ENCODE data around the gene LUM. TPM values are rescaled to one million over a fixed set of nuclear protein-coding genes. Genes with fewer than 3 reads are reported as not detected.

Gene LUM
- total RNA-seq, 1 donor from 2014 or later = not detected

GRCh38 chr12:91123236-91123916, 12.1 kb upstream of the LUM start:
- DNase-seq (no peak), ATAC-seq (ENCODE audit: low read depth) (no peak)
- H3K27ac Mint-ChIP-seq = no peak overlapping the region
- no peak overlapping the region for H3K4me3 Mint-ChIP-seq
- no peaks in the 10 kb centered on the region for H3K4me1 Mint-ChIP-seq
- POLR2A ChIA-PET = no interaction called here
- intact Hi-C loops (cut with micrococcal nuclease) = no loop called here
- no peaks in the 10 kb centered on the region for H3K27me3 Mint-ChIP-seq
- CTCF ChIA-PET = no interaction called here
- no peak for TF ChIP-seq CTCF (IDR thresholded peaks at IDR 0.05)
- no peaks in the 10 kb centered on the region for H3K36me3 Mint-ChIP-seq (ENCODE audit: low read depth)
- H3K9me3 Mint-ChIP-seq = peaks cover 3% of the 10 kb centered on the region

DNA sequence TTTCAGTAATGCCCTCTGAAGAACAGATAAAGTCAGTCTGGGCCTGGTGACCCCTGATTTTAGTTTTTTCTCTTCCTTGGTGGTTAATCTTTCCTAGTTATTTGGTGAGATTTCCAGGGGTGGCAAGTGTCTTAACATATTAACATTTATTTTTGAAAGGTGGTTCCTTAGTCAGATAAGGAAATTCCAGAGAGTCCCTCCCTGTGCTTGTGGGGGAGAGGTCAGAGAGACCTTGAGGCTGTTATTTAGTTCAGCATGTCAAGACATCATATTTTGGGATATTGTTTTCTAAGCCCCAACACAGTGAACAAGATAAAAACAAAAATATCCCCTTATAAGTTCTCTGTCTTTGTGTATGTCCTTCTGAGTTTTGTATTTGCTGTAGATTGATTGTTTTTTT, 9.5 kb upstream of the LUM start:
- H3K4me3 Mint-ChIP-seq = no peak overlapping the region
- no peaks in the 10 kb centered on the region for H3K4me1 Mint-ChIP-seq
- TF ChIP-seq CTCF (IDR thresholded peaks at IDR 0.05) = no peak
- no peaks in the 10 kb centered on the region for H3K36me3 Mint-ChIP-seq (ENCODE audit: low read depth)
- ChIA-PET CTCF (no interaction called here), POLR2A (no interaction called here)
- no peak overlapping the region for H3K27ac Mint-ChIP-seq
- no peak for ATAC-seq (ENCODE audit: low read depth)
- intact Hi-C loops (cut with micrococcal nuclease) = no loop called here
- H3K9me3 Mint-ChIP-seq = peaks cover 3% of the 10 kb centered on the region
- no peak for DNase-seq
- no peaks in the 10 kb centered on the region for H3K27me3 Mint-ChIP-seq

GRCh38 chr12:91119089-91119488, 7.8 kb upstream of the LUM start:
- Mint-ChIP-seq H3K27ac (no peak overlapping the region), H3K4me3 (no peak overlapping the region), H3K9me3 (no peaks in the 10 kb centered on the region), H3K27me3 (no peaks in the 10 kb centered on the region), H3K4me1 (no peaks in the 10 kb centered on the region), H3K36me3 (ENCODE audit: low read depth) (no peaks in the 10 kb centered on the region)
- DNase-seq (no peak), ATAC-seq (ENCODE audit: low read depth) (no peak)
- ChIA-PET CTCF (interaction anchor here (0.6 kb wide), 1 partner anchor 19 kb away, joined by 5 read pairs; no protein-coding TSS in a partner anchor), POLR2A (no interaction called here)
- intact Hi-C loops (cut with micrococcal nuclease) = no loop called here
- TF ChIP-seq CTCF (IDR thresholded peaks at IDR 0.05) = no peak

GRCh38 chr12:91113621-91114020, 2.3 kb upstream of the LUM start:
- TF ChIP-seq CTCF (IDR thresholded peaks at IDR 0.05) = no peak

GRCh38 chr12:91110311-91110924, 876 bp downstream of the LUM start:
- intact Hi-C loops (cut with micrococcal nuclease) = no loop called here
- Mint-ChIP-seq H3K27ac (no peak overlapping the region), H3K27me3 (no peaks in the 10 kb centered on the region), H3K4me1 (no peaks in the 10 kb centered on the region), H3K36me3 (ENCODE audit: low read depth) (no peaks in the 10 kb centered on the region), H3K4me3 (no peak overlapping the region), H3K9me3 (no peaks in the 10 kb centered on the region)
- POLR2A ChIA-PET = no interaction called here
- ATAC-seq (ENCODE audit: low read depth) (no peak), DNase-seq (no peak)
- CTCF ChIA-PET = no interaction called here
- no peak for TF ChIP-seq CTCF (IDR thresholded peaks at IDR 0.05)

More at GRCh38 chr12:91113621-91114020, 2.3 kb upstream of the LUM start:
- Mint-ChIP-seq H3K9me3 (no peaks in the 10 kb centered on the region), H3K36me3 (ENCODE audit: low read depth) (no peaks in the 10 kb centered on the region), H3K4me3 (no peak overlapping the region), H3K27me3 (no peaks in the 10 kb centered on the region), H3K27ac (no peak overlapping the region), H3K4me1 (no peaks in the 10 kb centered on the region)
- DNase-seq = no peak
- POLR2A ChIA-PET = no interaction called here
- ATAC-seq (ENCODE audit: low read depth) = no peak
- intact Hi-C loops (cut with micrococcal nuclease) = no loop called here
- CTCF ChIA-PET = no interaction called here
